AG04449 (cell line): ENCODE data around the gene DISP2.

Source experiments
- CTCF ChIA-PET: fragments of 350-600 bp; formaldehyde crosslinking; extraction: SDS; loops from one replicate; lab custom pipeline; 2021; ENCODE audit warnings: antibody characterized with exemption; lab: Yijun Ruan, JAX
- POLR2A ChIA-PET: fragments of 400-600, 350-600 bp; formaldehyde crosslinking; extraction: SDS; loops from one replicate; lab custom pipeline; 2020; ENCODE audit warnings: antibody characterized with exemption, inconsistent platforms; lab: Yijun Ruan, JAX
- DNase-seq: peaks from one replicate; pipeline ENCODE4 v3.0.0-alpha.2; 2010; ENCODE audit warnings: low read depth, low spot score
- H3K4me3 ChIP-seq: 2 replicates; pipeline ENCODE4 v1.5.1; 2011; ENCODE audit warnings: low read depth, mild to moderate bottlenecking, control low read depth, low read length
- CTCF ChIP-seq: IDR thresholded peaks from one replicate; pipeline ENCODE4 v1.5.1; 2011; ENCODE audit warnings: mild to moderate bottlenecking, moderate library complexity, low read length, control low read depth, inconsistent platforms; ENCODE audit not compliant: insufficient read depth; ENCODE audit errors: missing control alignments

The DISP2 gene

GRCh38 chr15:40365624-40366456 lies 7.8 kb downstream of the DISP2 start:
- POLR2A ChIA-PET: no interaction called here
- CTCF ChIA-PET: interaction anchor here (0.8 to 11.0 kb wide), 14 partner anchors 11 to 113 kb away, joined by 3 to 138 read pairs (median 6); partner anchors contain the start of genes CCDC9B, DISP2, INAFM2 and IVD
- DNase-seq: no peak
- no peak for TF ChIP-seq CTCF
- H3K4me3 ChIP-seq: no peak overlapping the region

- ChIA-PET POLR2A (no interaction called here), CTCF (interaction anchor here (0.7 to 11.0 kb wide), 16 partner anchors 11 to 112 kb away, joined by 3 to 138 read pairs (median 4); partner anchors contain the start of genes CCDC9B, DISP2, INAFM2 and IVD)
- H3K4me3 ChIP-seq: no peak overlapping the region
- DNase-seq: no peak
- no peak for TF ChIP-seq CTCF
These were observed 8.7 kb downstream of the DISP2 start for GRCh38 chr15:40366457-40367370.

- CTCF ChIA-PET: interaction anchor here (0.7 to 11.0 kb wide), 17 partner anchors 10 to 88 kb away, joined by 3 to 138 read pairs (median 4); partner anchors contain the start of genes CCDC9B, DISP2, IVD and KNSTRN
These were observed 9.3 kb downstream of the DISP2 start for GRCh38 chr15:40367371-40367685.

GRCh38 chr15:40367686-40368611 lies 9.9 kb downstream of the DISP2 start:
- CTCF ChIA-PET: interaction anchor here (0.6 to 11.0 kb wide), 35 partner anchors 8 to 328 kb away, joined by 3 to 138 read pairs (median 4); partner anchors contain the start of genes CCDC9B, DISP2, IVD and KNSTRN
- DNase-seq: no peak

More at GRCh38 chr15:40367371-40367685, 9.3 kb downstream of the DISP2 start:
- POLR2A ChIA-PET: no interaction called here
- no peak for TF ChIP-seq CTCF
- no peak overlapping the region for H3K4me3 ChIP-seq
- DNase-seq: no peak

More at GRCh38 chr15:40367686-40368611, 9.9 kb downstream of the DISP2 start:
- TF ChIP-seq CTCF: peak; percentile 85
- POLR2A ChIA-PET: interaction anchor here (0.9 kb wide), 1 partner anchor 36 kb away, joined by 3 read pairs; no protein-coding TSS in a partner anchor
- H3K4me3 ChIP-seq: peak overlapping the region; percentile 44
